ENCODE data around the gene LDB3. TPM values are rescaled to one million over a fixed set of nuclear protein-coding genes. Genes with fewer than 3 reads are reported as not detected.

LDB3 gene
- total RNA-seq, 2 experiments from 2014 or later: 0.04 TPM; not detected in 1

- ChIA-PET POLR2A (no interaction called here), CTCF (interaction anchor here (0.6 kb wide), 2 partner anchors 64 to 88 kb away, joined by 3 to 5 read pairs; no protein-coding TSS in a partner anchor)
Measured at GRCh38 chr10:86775870-86776180, 107.5 kb downstream of the LDB3 start.

- ChIA-PET CTCF (no interaction called here), POLR2A (no interaction called here)
Measured at GRCh38 chr10:86779220-86780017, 111.1 kb downstream of the LDB3 start.

GRCh38 chr10:86782701-86783418, 114.5 kb downstream of the LDB3 start:
- CTCF ChIA-PET: no interaction called here
- POLR2A ChIA-PET: no interaction called here

- POLR2A ChIA-PET: no interaction called here
Measured at GRCh38 chr10:86785037-86785436, 116.7 kb downstream of the LDB3 start.

More at GRCh38 chr10:86785037-86785436, 116.7 kb downstream of the LDB3 start:
- CTCF ChIA-PET: no interaction called here

Other genes with a start within 250 kb of the LDB3 start
- 10 to 100 TPM; 49.6 to 50.7 TPM for gene WAPL, start 146.7 kb upstream of the LDB3 start, total RNA-seq
- not detected for gene OPN4, start 14.0 kb upstream of the LDB3 start, total RNA-seq
- gene BMPR1A, start 88.1 kb downstream of the LDB3 start, total RNA-seq: 10 to 100 TPM; 15.9 to 19.5 TPM

All from activated CD8-positive, alpha-beta memory T cell treated with anti-CD3 and anti-CD28 coated beads for 36 hours (primary cell).